Ishikawa (cell line): ENCODE results near the gene COL9A1.

Experiments
- CEBPB ChIP-seq: IDR thresholded peaks from 2 replicates; pipeline ENCODE4 v1.6.1; 2012
- EGR1 ChIP-seq: IDR thresholded peaks from 2 replicates; pipeline ENCODE4 v1.6.1; 2012
- EP300 ChIP-seq: IDR thresholded peaks from 2 replicates; pipeline ENCODE4 v1.6.1; 2012; ENCODE audit warnings: borderline replicate concordance
- FOXM1 ChIP-seq: IDR thresholded peaks from 2 replicates; pipeline ENCODE4 v1.6.1; 2012; ENCODE audit warnings: low read depth, borderline replicate concordance
- NFIC ChIP-seq: IDR thresholded peaks from 2 replicates; pipeline ENCODE4 v1.6.1; 2012
- RAD21 ChIP-seq: IDR thresholded peaks from 2 replicates; pipeline ENCODE4 v1.6.1; 2012; ENCODE audit warnings: low read depth
- TAF1 ChIP-seq: IDR thresholded peaks from 2 replicates; pipeline ENCODE4 v1.6.1; 2012; ENCODE audit warnings: low read depth, mild to moderate bottlenecking
- TCF12 ChIP-seq: IDR thresholded peaks from 2 replicates; pipeline ENCODE4 v1.6.1; 2012; ENCODE audit warnings: low read depth
- YY1 ChIP-seq: IDR thresholded peaks from 2 replicates; pipeline ENCODE4 v1.6.1; 2012; ENCODE audit warnings: low read depth
- ZBTB7A ChIP-seq: IDR thresholded peaks from 2 replicates; pipeline ENCODE4 v1.6.1; 2012; ENCODE audit warnings: low read depth
- TF ChIP-seq, protein P1 (sequence below): IDR thresholded peaks from 2 replicates; pipeline ENCODE4 v1.6.1; 2012; ENCODE audit warnings: low read depth, mild to moderate bottlenecking
- TF ChIP-seq, protein P2 (sequence below): IDR thresholded peaks from 2 replicates; pipeline ENCODE4 v1.6.1; 2012
- TF ChIP-seq, protein P3 (sequence below): IDR thresholded peaks from 2 replicates; pipeline ENCODE4 v1.6.1; 2012

DNA sequence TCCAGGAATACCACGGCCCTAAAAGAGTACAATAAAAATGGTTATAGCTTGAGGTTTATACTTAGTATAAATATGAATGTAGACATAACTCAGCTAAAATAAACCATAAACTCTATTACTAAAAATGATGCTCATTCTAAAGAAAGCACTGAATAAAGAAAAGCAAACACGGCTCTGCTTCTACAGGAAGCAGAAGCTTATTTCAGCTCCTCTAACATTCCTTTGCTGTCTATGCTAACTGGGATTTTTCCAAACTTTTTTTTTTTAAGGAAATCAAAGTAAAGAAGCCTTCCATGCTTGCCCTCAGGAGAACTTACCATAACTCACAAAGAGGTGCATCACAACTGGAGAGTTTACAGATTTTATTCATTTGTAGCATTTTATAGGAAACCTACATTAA, 30.8 kb downstream of the COL9A1 start:
- TF ChIP-seq TCF12 (no peak), CEBPB (no peak), TAF1 (no peak), RAD21 (no peak), YY1 (no peak), EP300 (no peak), ZBTB7A (no peak), NFIC (no peak), FOXM1 (no peak), EGR1 (no peak)
- TF ChIP-seq, protein P1, sequence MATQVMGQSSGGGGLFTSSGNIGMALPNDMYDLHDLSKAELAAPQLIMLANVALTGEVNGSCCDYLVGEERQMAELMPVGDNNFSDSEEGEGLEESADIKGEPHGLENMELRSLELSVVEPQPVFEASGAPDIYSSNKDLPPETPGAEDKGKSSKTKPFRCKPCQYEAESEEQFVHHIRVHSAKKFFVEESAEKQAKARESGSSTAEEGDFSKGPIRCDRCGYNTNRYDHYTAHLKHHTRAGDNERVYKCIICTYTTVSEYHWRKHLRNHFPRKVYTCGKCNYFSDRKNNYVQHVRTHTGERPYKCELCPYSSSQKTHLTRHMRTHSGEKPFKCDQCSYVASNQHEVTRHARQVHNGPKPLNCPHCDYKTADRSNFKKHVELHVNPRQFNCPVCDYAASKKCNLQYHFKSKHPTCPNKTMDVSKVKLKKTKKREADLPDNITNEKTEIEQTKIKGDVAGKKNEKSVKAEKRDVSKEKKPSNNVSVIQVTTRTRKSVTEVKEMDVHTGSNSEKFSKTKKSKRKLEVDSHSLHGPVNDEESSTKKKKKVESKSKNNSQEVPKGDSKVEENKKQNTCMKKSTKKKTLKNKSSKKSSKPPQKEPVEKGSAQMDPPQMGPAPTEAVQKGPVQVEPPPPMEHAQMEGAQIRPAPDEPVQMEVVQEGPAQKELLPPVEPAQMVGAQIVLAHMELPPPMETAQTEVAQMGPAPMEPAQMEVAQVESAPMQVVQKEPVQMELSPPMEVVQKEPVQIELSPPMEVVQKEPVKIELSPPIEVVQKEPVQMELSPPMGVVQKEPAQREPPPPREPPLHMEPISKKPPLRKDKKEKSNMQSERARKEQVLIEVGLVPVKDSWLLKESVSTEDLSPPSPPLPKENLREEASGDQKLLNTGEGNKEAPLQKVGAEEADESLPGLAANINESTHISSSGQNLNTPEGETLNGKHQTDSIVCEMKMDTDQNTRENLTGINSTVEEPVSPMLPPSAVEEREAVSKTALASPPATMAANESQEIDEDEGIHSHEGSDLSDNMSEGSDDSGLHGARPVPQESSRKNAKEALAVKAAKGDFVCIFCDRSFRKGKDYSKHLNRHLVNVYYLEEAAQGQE: no peak
- TF ChIP-seq, protein P2, sequence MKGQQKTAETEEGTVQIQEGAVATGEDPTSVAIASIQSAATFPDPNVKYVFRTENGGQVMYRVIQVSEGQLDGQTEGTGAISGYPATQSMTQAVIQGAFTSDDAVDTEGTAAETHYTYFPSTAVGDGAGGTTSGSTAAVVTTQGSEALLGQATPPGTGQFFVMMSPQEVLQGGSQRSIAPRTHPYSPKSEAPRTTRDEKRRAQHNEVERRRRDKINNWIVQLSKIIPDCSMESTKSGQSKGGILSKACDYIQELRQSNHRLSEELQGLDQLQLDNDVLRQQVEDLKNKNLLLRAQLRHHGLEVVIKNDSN: no peak
- TF ChIP-seq, protein P3, sequence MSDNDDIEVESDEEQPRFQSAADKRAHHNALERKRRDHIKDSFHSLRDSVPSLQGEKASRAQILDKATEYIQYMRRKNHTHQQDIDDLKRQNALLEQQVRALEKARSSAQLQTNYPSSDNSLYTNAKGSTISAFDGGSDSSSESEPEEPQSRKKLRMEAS: no peak
